Activated effector memory CD4-positive, alpha-beta T cell treated with anti-CD3 and anti-CD28 coated beads, Interleukin-2, amount 50 U/mL, for 16 hours (primary cell): ENCODE data around the gene ACTN4.

Experiments used
- DNase-seq: peaks from one replicate; pipeline ENCODE4 v3.0.0-alpha.2; 2020

The ACTN4 gene

DNA sequence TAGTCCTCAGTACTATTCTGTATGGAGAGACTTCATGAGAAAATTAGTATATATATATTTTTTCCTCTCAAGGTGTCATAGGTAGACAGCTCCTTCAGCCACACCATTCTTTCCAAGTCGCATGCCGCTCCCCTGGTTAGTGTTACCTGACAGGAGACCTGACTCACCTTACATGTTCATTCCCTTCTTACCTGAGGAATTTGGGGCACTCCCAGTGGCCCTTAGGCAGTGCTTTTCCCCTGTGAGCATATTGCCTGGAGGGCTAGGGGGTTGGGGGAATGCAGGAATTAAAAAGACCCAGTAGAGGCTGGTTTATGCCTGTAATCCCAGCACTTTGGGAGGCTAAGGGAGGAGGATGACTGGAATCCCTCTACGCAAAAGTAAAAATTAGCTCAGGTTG, 9.0 kb upstream of the ACTN4 start:
- no peak for DNase-seq

DNA sequence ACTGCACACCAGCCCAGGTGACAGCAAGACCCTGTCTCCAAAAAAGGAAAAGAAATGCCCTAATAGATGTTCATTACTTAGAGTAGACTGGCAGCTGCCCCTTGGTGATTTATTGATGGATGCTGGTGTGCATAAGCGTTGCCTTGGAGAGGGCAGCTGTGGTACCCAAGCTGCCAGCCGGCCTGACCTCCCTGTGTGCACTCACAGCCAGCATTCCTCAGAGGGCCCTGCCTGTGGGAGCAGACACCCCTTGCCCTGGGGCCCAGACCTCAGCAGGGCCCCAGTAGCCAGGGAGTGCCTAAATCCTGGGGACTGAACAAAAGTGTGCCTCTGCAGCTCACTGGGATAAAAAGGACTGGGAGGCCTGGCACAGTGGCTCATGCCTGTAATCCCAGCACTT, 7.8 kb upstream of the ACTN4 start:
- DNase-seq = no peak

DNA sequence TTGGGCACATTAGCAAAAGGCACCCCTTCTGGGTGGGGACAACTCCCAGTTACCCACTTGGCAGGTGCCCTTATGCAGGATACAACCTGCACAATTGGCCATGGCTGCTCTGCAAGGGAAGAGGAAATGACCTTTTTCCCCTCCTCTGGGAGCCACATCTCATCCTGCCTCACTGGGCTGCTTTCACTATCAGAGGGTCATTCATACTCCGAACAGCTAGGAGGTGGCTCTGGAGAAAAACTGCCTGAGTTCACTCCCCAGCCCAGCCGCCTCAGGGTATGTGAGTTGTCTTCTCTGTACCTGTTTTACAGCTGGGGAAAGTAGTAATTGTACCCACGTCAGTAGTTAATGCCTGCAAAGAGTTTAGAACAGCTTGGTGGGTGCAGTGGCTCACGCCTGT, 7.1 kb upstream of the ACTN4 start:
- DNase-seq = no peak

DNA sequence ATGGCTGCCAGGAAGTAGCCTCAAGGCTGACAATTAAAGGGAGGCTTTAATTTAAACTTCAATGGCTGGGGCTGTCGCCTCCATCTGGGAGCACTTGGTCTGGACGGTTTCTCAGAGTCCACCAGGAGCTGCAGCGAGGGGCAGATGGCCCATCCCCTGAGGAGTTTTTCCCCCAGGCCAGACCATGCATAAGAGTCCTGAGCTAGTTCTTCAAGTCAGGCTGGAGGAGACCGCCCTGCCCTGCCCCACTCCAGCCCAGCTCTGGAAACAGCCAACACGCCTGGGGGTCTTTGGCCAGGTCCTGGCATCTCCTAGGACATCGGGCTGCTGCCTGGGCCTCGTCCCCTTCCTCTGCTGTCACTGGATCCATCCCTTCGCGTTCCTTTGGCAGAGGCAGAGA, 5.3 kb upstream of the ACTN4 start:
- no peak for DNase-seq

DNA sequence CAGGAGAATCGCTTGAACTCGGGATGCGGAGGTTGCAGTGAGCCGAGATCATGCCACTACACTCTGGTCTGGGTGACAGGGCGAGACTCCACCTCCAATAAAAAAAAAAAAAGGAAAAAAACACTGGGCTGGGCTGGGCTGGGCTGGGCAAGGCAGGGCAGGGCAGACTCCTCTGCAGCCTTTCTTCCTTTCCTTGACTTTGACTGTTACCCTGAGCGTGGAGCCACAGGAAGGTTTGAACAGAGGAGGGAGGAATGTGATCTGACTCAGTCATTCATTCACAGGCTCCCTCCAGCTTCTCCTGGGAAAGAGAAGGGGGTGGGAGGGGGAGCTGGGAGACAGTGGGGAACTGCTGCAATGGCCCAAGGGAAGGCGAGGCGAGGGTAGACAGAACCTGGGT, 2.7 kb upstream of the ACTN4 start:
- no peak for DNase-seq

DNA sequence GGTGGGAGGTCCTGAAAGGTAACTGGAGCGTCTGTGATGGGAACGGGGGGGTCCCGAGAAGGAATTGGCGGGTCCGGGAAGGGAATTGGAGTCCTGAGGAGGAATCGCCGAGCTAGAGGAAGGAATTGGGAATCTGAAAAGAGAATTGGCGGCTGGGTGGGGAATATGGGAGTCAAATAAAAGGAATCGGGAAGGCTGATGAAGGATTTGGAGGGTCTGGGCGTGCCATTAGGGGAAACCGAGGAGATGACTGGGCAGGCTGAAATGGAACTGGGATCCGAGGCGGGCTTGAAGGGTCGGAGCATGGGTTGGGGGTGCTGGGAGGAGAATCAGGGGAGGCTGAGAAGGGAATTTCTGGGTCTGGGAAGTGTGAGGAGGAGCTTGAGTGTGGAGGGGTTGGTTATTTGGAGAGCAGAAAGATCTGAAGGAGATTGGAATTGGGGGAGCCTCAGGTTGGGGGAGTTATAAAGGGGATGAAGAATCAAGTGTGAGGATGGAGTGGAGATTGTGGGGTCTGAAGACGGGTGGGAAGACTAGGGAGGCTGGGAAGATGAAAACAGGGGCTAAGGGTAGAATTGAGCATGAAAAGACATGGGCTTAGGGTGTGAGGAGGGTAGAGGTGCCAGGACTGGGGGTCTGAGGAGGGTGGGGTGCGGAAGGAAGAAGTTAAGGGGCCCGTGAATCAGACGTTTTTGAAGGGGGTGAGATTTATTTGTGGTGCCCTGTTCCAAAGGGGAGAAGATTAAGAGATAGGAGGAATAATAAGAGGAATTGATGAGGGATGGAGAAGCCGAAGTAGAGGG, 718 bp downstream of the ACTN4 start:
- DNase-seq = no peak

DNA sequence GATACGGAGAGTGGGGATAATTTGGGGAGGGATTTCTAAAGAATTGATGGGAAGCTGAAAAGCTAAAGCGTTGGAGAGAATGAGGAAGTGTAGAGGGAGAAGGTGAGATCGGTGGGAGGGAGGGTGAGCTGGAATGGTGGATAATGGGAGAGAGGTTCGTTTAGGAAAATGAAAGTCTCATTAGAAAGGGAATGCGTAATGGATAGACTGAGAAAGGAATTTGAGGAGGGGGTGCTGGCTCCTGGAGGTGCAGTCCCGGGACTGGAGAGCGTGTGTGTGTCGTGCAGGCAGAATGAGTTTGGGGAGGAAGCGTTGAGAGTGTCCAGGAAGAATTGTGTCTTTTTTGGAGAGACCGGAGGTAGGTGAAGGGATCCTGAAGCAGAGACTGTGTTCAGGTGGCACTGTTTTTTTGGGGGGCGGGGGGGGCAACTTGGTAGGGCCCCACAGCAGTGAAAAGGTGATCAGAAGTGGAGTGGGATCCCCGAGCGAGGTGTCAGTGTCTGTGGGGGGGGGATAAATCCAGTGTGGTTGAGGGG, 1.4 kb downstream of the ACTN4 start:
- no peak for DNase-seq

DNA sequence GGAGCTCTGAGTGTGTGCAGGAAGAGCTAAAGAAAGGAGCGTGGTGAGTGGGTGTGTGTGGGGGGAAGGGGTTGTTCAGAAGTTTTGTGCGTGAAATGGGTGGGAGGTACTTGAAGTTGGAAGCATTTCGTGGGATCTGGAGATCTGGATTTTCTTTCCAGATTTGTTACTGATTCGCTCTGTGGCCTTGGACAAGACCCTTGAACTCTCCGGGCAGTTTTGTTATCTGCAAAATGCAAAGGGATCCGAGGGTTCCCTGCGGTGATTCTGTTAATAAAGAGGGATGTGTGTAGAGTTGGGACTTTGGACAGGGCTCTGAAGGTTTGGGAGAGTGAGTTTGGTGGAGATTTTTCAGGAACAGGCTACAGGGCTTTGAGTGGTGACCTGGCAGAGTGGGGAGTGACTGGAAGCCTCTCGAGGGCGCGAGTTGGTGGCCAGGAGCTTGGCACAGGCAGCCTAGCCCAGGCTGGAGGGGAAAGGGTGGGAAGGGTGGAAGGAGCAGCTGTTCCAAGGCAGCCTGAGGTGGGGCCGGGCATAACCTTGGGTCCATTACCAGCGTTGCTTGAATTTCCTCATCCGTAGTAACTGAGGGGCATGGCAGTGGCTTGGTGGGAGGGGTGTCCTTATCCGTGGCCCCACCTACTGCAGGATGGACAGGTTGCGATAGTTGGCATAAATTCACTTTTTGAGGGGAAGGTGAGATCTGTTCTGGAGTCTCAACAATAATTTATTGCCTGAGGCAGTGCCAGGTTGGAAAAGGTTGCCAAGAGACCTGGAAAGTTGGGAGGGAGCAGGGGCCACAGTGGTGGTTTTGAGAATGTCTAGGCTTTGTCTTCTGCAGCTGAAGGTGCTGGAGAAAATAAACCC, 2.1 kb downstream of the ACTN4 start:
- no peak for DNase-seq

DNA sequence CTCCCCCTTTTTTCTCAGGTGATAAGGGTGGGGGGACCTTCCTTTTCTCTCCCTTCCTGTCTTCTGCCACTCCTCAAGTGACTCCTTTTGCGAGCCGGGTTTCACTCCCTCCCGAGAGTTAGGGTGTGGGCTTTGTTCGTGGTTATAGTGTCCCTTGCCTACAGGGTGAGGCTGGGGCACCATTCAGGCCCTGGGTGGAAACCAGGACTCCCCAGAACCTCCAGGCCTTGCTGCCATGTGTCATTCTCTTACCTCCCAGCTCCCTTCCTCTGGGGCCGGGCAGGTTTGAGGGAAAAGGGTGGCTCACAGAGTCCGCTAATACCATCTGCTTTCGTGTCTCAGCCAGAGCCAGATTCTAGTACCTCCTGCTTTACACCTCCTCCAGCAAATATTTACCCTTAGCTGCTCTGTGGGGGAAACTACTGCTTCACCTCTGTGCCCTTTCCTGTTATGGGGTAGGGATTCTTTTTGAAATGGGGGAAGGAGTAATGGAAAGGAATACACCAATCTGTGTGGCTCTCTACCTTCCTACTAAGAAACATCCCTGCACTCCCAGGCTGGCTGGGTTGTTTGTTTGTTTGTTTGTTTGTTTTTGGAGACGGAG, 2.8 kb downstream of the ACTN4 start:
- no peak for DNase-seq

DNA sequence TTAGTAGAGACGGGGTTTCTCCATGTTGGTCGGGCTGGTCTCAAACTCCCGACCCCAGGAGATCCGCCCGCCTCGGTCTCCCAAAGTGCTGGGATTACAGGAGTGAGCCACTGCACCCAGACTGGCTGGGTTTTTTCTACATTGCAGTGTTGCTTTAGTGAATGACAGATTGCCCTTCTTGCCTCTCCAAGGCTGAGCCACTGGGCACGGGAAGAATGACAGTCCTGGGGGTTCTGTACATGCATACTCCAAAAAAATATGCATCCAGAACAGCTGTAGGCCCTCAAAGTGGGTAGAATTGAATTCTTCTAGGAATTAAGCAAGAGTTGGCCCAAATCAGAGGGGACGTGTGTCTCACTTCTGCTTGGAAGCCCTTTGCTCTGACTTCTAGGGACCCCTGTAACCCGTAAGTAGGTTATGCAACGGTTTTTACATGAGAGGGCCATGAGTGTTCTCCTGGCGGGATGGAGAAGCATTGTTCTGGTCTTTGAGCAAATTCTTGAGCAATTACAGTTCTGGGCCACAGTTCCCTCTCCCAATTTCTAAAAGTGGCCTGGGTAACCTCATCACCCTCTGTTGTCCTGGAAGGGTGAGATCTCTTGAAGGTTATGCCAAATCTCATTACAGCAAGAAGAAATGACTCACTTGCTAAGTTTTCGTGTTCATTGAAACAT, 3.6 kb downstream of the ACTN4 start:
- no peak for DNase-seq

DNA sequence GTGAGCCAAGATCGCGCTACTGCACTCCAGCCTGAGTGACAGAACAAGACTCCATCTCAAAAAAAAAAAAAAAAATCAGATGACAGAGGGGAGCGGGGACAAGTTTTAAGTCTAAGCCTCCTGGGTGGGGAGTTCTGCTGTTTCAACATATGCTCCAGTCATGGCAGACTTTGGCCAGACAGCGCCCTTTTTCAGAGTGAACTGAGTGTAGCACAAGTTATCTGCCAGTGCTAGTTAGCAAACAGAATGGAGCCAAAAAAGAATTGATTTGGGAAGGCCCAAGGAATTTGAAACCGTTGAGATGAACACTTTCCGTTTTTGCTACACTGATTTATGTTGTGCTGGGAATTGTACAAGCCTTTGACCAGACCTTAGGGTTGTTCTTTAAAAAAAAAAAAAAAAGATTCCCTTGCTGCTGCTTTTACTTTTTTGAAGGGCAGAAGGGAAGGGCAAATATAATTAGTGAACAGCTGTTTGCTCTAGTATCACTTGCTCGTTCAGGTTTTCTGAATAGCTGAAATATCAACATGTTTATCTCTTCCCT, 5.7 kb downstream of the ACTN4 start:
- DNase-seq = no peak

DNA sequence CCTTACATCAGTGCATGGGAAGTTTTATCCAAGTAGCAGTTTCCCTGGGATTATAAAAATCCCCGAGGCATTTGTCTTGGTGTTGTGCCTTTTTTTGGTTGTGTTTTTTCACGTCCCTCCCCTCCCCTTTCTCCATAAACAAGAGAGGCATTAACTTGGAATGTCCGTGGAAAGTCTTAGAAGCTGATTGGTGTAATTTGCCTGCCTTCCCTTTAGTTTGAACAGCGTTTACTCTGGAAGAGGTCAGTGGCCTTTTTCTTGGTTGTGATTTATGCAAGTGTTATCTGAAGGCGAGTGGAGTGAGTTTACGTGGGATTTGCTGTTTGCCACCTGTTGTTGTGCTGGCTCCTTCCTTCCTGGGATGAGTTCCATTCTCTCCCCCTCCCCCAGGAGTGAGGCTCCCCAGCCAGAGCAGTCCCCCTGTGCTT, 7.2 kb downstream of the ACTN4 start:
- no peak for DNase-seq

DNA sequence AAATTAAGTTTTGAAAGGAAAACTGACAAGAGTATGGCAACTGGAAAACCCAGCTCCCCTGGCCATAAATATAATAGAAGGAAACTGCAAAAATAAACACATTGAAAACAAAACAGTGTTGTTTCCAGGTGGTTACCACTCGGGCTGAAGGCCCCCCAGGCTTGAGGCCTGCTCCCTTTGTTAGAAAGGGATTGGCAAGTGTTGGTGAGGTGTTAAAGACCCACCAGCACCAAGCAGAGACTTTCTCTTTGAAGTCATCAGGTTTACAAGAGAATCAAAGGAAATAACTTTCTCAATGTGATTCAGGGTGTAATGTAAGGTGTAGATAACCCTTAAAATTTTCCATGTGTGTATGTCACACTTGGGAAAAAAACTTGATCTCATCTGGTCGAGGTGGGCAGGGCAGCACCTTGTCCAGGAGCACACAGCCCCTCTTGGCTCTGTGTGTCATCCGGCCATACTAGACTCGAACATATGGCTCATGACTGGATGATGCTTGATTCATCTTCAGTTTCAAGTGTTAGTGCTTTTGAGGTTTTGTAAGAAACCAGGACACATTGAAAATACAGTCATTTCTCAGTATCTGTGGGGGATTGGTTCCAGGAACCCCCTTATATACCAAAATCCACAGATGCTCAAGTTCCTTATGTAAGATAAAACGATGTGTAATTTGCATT, 7.8 kb downstream of the ACTN4 start:
- peak; percentile 75 for DNase-seq

DNA sequence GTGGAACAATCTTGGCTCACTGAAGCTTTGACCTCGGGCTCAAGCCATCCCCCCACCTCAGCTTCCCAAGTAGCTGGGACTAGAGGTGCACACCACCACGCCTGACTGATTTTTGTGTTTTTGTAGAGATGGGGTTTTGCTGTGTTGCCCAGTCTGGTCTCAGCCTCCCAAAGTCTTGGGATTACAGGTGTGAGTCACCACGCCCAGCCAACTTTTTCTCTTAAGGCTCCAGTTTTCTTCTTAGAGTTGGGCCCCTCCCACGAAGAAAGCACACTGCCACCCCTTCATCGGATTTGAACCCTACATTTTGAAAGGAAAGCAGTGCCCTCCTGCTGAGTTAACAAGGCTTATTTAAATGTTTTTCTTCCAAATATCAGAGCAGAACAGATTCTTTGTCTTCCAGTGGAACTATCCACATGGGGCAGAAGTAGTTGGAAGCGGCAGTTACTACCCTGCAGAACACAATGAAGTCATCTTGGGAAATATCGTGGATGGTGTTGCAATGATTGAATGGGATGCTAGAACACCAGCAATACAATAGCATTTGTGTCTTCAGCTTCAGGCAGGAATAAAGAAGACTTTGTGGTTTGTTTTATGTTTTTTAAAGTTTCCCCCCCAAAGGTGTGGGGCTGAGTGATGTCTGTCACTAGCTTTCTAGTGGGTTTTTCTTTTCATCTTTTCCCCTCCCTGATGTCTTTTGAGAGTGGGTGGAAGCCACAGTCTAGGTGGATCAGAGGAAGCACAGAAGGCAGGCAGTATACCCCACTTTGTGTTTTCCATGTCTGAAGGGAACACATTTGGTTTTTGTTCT, 8.9 kb downstream of the ACTN4 start:
- DNase-seq = no peak

DNA sequence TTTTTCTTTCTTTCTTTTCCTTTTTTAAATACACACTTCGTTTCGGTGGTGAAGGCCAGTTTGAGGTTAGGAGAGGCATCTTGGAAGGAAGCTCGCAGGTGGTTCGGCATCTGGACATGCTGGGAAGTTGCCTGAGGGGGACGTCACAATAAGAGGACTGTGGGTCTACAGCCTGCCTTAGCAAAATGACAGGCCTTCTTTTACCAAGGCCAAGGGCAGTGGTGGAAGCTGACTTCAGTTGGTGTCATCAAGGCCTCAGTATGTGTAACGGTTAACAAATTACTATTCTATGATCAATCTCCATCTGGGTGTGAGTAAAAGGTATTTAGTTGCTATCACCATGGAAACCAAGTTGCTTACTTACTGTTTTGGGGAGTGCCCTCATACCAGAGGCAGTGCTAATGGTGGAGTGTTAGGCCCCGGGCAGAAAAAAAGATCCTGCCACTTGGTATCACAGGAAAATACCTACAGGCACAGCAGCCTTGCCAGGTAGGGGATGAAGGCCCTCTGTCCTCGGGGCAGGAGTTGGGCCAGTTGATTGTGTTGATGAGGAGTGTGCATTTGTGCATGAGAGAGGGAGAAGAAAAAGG, 10.3 kb downstream of the ACTN4 start:
- peak; percentile 68 for DNase-seq

DNA sequence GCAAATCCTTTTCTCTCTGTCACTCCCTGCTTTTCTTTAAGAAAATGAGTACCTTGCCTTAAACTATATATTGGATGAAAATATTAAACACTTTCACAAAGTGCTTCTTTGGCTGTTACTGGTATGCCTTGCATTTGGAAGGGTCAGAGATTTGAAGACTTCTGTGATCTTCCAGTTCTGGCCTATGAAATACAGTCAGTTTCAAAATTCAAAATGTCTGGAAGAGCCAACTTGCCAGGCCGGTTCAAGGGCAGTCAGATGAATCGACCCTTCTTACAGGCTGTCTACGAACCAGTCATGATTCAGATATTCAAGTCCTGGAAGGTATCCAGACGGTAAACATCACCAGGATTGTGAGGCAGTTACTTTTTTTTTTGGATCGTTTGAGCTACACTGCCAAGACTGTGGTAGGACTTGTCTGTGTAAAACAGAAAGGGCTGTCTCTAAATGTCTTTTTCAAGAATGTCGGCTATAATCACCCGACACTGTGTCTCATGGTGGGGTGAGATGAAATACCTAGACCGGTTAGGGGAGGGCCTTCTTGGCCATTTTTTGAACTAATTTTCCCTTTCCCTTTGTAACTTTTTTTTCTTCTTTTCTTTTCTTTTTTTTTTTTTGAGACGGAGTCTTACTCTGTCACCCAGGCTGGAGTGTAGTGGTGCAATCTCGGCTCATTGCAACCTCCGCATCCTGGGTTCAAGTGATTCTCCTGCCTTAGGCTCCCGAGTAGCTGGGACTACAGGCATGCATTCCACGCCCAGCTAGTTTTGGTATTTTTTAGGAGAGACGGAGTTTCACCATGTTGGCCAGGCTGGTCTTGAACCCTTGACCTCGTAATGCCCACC, 11.2 kb downstream of the ACTN4 start:
- no peak for DNase-seq

DNA sequence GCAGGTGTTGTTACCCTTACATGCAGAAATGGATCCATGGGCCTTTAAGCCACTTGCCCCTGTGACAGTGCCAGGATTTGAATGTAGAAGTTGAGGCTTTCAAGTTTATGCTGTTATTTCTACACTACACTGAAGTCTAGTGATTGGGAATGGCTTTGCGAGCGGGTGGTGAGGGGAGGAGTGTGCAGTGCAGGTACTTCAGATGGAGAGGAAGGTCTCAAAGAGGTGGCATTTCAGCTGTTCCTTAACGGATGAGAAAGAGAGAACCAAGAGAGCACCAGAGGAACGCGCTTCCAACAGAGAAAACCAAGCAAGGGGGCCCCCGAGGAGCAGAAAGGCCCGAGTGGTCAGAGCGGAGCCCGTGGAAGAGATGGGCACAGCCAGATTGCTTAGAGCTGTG, 13.3 kb downstream of the ACTN4 start:
- no peak for DNase-seq

DNA sequence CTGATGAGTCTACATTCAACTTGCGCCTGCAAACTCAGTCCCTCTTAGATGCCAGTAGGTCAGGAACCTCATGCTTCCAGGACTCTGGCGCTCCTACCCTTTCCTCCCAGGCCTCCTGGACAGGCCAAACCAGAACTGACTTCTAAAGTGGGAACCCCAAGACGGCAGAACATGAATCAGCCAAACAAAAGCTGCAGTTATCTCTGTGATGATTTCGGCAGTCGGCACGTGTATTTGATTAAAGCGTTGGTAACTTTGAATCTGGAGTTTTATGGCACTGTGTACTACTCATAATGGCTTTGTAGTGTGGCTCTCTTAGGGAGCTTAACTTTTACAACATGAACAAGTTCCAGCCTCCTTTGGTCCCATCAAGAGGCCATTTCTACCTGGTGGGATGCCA, 13.7 kb downstream of the ACTN4 start:
- DNase-seq = no peak

DNA sequence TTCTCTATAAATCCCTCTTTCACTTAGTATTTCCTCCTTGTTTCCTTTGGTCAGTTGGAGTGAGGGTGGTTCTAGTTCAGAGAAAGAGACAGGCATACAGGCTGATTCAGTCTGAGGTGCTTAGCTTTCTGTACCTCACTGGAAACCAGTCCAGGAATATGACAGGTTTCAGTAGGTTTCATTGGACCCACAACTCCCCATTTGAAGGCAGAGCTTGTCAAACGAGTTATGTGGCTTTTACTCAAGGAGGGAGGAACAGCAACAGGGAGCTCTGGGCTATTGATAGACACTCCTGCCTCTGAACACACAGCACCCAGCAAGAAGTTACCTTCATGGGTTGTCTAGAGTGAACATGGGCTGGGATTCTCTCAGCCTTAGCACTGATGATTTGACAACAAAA, 14.5 kb downstream of the ACTN4 start:
- DNase-seq = no peak
